HG03460 (cell line): Measurements from ENCODE around the gene DTHD1.

Experiments
- ATAC-seq: cut with Tn5 transposase; IDR thresholded peaks from one replicate; pipeline ENCODE4 v1.9.1; 2021; ENCODE audit not compliant: unreplicated experiment

The DTHD1 gene

DNA sequence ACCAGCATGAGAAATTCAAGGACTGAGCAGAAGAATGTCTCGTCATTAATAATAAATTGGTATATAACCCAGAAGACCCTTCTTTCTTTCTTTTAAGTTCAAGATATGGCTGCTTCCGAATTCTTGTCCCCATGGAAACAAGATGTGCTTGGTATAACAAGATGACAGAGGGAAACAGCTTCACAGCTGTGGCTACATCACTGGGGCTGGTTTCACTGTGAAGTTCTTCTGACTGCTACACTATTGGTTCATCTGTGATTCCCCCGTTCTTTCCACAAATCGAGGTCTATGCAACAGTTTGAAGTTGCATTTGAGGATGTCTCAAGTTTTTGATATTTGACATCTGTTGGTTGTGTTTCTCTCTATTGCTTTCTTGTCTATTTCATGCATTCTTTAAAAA, 12.3 kb upstream of the DTHD1 start:
- no peak for ATAC-seq

DNA sequence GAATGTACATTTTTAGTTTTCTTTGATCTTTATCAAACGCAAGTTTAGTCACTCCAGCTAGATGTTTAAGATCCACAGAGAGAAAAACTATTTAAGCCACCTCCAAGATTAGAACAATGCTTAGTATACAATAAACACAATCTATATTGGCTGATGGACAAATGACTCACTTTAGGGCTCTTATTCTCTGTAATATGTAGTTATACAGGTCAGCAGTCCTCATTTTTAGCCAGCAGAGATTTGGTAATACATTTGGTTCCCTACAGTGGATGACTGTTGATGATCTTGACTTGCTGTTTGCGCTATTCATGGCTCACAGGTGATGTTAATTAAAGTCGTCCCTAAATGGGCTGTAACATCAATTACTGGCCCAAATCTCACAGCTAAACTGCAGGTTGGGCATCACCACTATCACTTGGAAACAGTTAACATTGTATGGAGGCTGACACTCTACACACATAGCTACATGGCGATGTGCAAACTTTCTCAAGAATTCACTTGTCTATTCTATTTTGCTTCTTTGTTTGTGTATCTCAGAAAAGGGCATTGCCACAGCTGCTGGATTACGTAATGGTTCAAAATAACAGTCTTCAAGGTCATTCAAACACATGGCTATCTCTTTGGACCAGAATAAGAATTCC, 11.8 kb upstream of the DTHD1 start:
- no peak for ATAC-seq

GRCh38 chr4:36273276-36273675, 8.1 kb upstream of the DTHD1 start:
- ATAC-seq, result no peak

DNA sequence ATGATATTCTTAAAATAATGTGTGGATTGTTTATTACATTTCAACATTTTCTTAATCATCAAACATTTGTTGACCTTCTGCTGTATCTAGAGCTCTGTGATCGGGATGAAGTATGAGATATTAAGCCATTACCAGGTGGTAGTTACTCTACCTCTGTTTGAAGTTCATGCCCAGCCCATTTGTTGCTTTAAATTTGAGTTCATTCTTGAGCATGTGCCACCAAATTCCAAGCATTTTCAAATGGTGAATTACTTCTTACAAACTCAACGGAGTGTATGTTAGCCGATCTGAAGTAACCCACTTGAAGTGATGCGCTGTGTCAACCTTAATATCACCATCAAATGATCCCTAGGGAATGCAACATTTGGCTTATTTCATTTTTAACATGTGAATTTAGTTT, 7.3 kb upstream of the DTHD1 start:
- no peak for ATAC-seq

GRCh38 chr4:36277533-36277932, 3.9 kb upstream of the DTHD1 start:
- no peak for ATAC-seq

DNA sequence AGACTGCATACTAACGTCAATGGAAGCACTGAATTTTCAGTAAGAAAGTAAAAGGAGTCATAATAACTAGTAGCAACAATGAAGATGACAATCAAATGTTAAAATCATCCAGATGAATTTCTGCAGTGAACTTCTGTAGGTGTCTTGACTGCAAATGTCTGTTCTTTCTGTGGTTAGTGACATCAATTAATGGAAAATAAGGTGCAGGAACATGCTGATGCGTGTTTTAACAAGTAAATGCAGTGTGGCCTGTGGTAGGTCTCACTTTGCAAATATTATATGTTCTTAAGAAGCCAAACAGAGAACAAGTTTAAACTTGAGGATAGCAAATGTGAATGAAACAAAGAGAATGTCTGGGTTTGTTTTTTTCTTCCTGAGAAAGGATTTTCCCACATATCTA, 2.6 kb upstream of the DTHD1 start:
- ATAC-seq, result no peak

DNA sequence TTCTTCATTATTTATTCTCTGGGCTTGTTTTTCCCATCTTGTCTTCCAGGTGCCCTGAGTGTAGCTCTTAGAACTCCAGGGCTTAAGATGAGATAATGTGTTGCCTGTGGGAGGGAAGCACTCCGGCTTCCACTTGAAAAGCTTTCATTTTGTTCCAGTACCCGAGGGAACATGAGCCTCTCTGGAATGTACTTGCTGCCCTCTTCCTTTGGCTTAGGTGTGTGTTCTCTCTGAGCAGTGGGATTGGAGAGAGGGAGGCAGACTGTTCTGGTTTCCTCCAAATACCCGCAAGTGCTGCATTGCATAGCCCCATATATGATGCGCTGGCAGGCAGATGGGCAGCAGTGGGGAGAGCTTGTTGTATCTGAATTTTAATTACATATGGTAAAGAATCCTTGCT, 861 bp upstream of the DTHD1 start:
- no peak for ATAC-seq

DNA sequence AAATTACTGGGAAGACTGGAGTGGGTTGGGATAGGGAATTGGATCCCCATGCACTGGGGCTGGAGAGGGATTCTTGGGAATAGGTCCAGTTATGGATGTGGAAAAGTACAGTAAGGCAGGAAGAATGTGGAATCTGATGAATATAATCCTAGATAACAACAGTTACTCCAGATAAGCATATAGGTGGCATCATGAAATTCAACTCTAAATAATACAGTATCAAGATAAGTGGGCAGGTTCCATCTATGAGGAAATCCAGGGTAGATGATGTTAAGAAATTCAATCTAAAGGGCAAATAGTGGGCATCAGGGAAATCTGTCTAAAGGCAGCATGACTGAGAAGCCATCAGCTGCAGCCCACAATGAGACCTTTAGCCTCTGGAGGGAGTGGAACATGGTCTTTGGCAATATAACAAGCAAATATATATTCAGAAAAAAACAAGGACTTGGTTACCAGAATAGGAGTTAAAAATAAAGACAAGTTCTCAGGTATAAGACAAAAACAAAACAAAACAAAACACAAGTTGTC, 1.2 kb downstream of the DTHD1 start:
- no peak for ATAC-seq

- no peak for ATAC-seq
These were observed 2.6 kb downstream of the DTHD1 start for GRCh38 chr4:36283912-36284465.

GRCh38 chr4:36285784-36286480, 4.5 kb downstream of the DTHD1 start:
- peak; percentile 99 for ATAC-seq

GRCh38 chr4:36286481-36286871, 5.1 kb downstream of the DTHD1 start:
- peak; percentile 27 for ATAC-seq

- ATAC-seq, result no peak
These were observed 7.5 kb downstream of the DTHD1 start for GRCh38 chr4:36288731-36289426.

GRCh38 chr4:36290641-36291040, 9.2 kb downstream of the DTHD1 start:
- no peak for ATAC-seq

GRCh38 chr4:36292556-36293188, 11.3 kb downstream of the DTHD1 start:
- no peak for ATAC-seq

- no peak for ATAC-seq
These were observed 19.7 kb downstream of the DTHD1 start for GRCh38 chr4:36301127-36301526.

GRCh38 chr4:36303426-36304137, 22.2 kb downstream of the DTHD1 start:
- peak; percentile 92 for ATAC-seq

GRCh38 chr4:36304138-36304681, 22.8 kb downstream of the DTHD1 start:
- ATAC-seq, result peak; percentile 61

DNA sequence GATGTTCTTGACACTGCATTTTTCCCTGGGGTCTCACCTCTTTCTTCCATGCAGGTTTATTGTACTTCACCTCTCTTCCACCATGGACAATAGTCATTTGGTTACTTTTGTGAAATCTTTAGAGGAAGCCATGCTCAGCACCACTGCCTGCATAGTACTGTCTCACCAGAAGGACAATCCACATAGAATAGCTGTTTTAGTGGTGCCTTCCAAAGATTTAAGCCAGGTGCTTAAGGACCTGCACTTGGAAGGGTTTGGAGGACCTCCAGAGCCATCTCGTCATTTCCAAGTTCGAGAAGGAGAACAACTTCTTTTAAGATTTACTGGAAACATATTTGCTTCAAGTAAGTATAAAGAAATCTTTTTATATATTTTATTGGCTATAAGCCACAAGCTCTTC, 26.7 kb downstream of the DTHD1 start:
- ATAC-seq, result no peak

- no peak for ATAC-seq
These were observed 28.8 kb downstream of the DTHD1 start for GRCh38 chr4:36310216-36310615.

- no peak for ATAC-seq
These were observed 29.4 kb downstream of the DTHD1 start for GRCh38 chr4:36310793-36311192.
